Measurements from ENCODE around the gene DDX24.

The DDX24 gene

GRCh38 chr14:94037954-94038353 is 43.0 kb downstream of the DDX24 start:
- TF ChIP-seq CTCF (IDR thresholded peaks at IDR 0.05; ENCODE audit: low read depth, low read length), result no peak
- no peak for TF ChIP-seq MYC (IDR thresholded peaks at IDR 0.05; ENCODE audit: low read depth, low read length)
- no peak for TF ChIP-seq POLR2A (IDR thresholded peaks at IDR 0.05; ENCODE audit: extremely low read depth, insufficient read length)
- TF ChIP-seq MAX (IDR thresholded peaks at IDR 0.05; ENCODE audit: low read depth, low read length), result no peak
- DNase-seq (ENCODE audit: low read depth), result no peak
- no peak overlapping the region for H3K4me3 ChIP-seq (ENCODE audit: low read depth, low read length)

GRCh38 chr14:94036313-94037167 is 44.5 kb downstream of the DDX24 start:
- DNase-seq (ENCODE audit: low read depth), result peak; percentile 66

GRCh38 chr14:94034886-94035285 is 46.1 kb downstream of the DDX24 start:
- H3K4me3 ChIP-seq (ENCODE audit: low read depth, low read length), result no peak overlapping the region
- no peak for DNase-seq (ENCODE audit: low read depth)
- no peak for TF ChIP-seq POLR2A (IDR thresholded peaks at IDR 0.05; ENCODE audit: extremely low read depth, insufficient read length)
- no peak for TF ChIP-seq CTCF (IDR thresholded peaks at IDR 0.05; ENCODE audit: low read depth, low read length)
- no peak for TF ChIP-seq MAX (IDR thresholded peaks at IDR 0.05; ENCODE audit: low read depth, low read length)
- TF ChIP-seq MYC (IDR thresholded peaks at IDR 0.05; ENCODE audit: low read depth, low read length), result no peak

More at GRCh38 chr14:94036313-94037167, 44.5 kb downstream of the DDX24 start:
- TF ChIP-seq CTCF (IDR thresholded peaks at IDR 0.05; ENCODE audit: low read depth, low read length), result peak; percentile 76
- no peak for TF ChIP-seq POLR2A (IDR thresholded peaks at IDR 0.05; ENCODE audit: extremely low read depth, insufficient read length)
- TF ChIP-seq MYC (IDR thresholded peaks at IDR 0.05; ENCODE audit: low read depth, low read length), result no peak
- TF ChIP-seq MAX (IDR thresholded peaks at IDR 0.05; ENCODE audit: low read depth, low read length), result no peak
- no peak overlapping the region for H3K4me3 ChIP-seq (ENCODE audit: low read depth, low read length)

GRCh38 chr14:94031883-94032279 is 49.1 kb downstream of the DDX24 start:
- no peak overlapping the region for H3K4me3 ChIP-seq (ENCODE audit: low read depth, low read length)
- TF ChIP-seq MAX (IDR thresholded peaks at IDR 0.05; ENCODE audit: low read depth, low read length), result no peak
- no peak for TF ChIP-seq MYC (IDR thresholded peaks at IDR 0.05; ENCODE audit: low read depth, low read length)
- TF ChIP-seq CTCF (IDR thresholded peaks at IDR 0.05; ENCODE audit: low read depth, low read length), result no peak
- no peak for TF ChIP-seq POLR2A (IDR thresholded peaks at IDR 0.05; ENCODE audit: extremely low read depth, insufficient read length)
- no peak for DNase-seq (ENCODE audit: low read depth)

GRCh38 chr14:94031161-94031882 is 49.7 kb downstream of the DDX24 start:
- H3K4me3 ChIP-seq (ENCODE audit: low read depth, low read length), result no peak overlapping the region
- no peak for TF ChIP-seq POLR2A (IDR thresholded peaks at IDR 0.05; ENCODE audit: extremely low read depth, insufficient read length)
- no peak for TF ChIP-seq MAX (IDR thresholded peaks at IDR 0.05; ENCODE audit: low read depth, low read length)
- no peak for TF ChIP-seq CTCF (IDR thresholded peaks at IDR 0.05; ENCODE audit: low read depth, low read length)
- no peak for TF ChIP-seq MYC (IDR thresholded peaks at IDR 0.05; ENCODE audit: low read depth, low read length)
- no peak for DNase-seq (ENCODE audit: low read depth)
